ENCODE measurements around the gene MXD4.

Gene MXD4

GRCh38 chr4:2289311-2289954 is 27.5 kb upstream of the MXD4 start:
- no peak for DNase-seq (ENCODE audit: extremely low spot score)
- ChIA-PET CTCF (no interaction called here), POLR2A (interaction anchor here (1.0 kb wide), 1 partner anchor 32 kb away, joined by 4 read pairs; no protein-coding TSS in a partner anchor)
- no peak for TF ChIP-seq L3MBTL2 (conservative IDR thresholded peaks at IDR 0.05)
- no peak for TF ChIP-seq HDGF (IDR thresholded peaks at IDR 0.05; ENCODE audit: borderline replicate concordance)
- TF ChIP-seq FOXK2 (IDR thresholded peaks at IDR 0.05) = no peak
- TF ChIP-seq ZNF384 (IDR thresholded peaks at IDR 0.05) = no peak
- no peak for TF ChIP-seq NFRKB (IDR thresholded peaks at IDR 0.05)
- TF ChIP-seq ARNT (IDR thresholded peaks at IDR 0.05) = no peak
- no peak for TF ChIP-seq LEF1 (IDR thresholded peaks at IDR 0.05; ENCODE audit: borderline replicate concordance)
- TF ChIP-seq BHLHE40 (IDR thresholded peaks at IDR 0.05; ENCODE audit: borderline replicate concordance) = no peak
- TF ChIP-seq FOXM1 (IDR thresholded peaks at IDR 0.05; ENCODE audit: borderline replicate concordance) = no peak
- TF ChIP-seq FOXA1 (IDR thresholded peaks at IDR 0.05) = no peak
- no peak for TF ChIP-seq TARDBP (IDR thresholded peaks at IDR 0.05)
- TF ChIP-seq SP1 (IDR thresholded peaks at IDR 0.05) = no peak
- no peak for TF ChIP-seq CTBP1 (IDR thresholded peaks at IDR 0.05; ENCODE audit: borderline replicate concordance)
- TF ChIP-seq ELF4 (IDR thresholded peaks at IDR 0.05) = no peak
- no peak for TF ChIP-seq PKNOX1 (IDR thresholded peaks at IDR 0.05)

- ChIA-PET POLR2A (no interaction called here), CTCF (no interaction called here)
- no peak for DNase-seq (ENCODE audit: extremely low spot score)
- TF ChIP-seq NFRKB (IDR thresholded peaks at IDR 0.05) = no peak
- no peak for TF ChIP-seq FOXK2 (IDR thresholded peaks at IDR 0.05)
- TF ChIP-seq BHLHE40 (IDR thresholded peaks at IDR 0.05; ENCODE audit: borderline replicate concordance) = no peak
- no peak for TF ChIP-seq FOXA1 (IDR thresholded peaks at IDR 0.05)
- TF ChIP-seq SP1 (IDR thresholded peaks at IDR 0.05) = no peak
- no peak for TF ChIP-seq CTBP1 (IDR thresholded peaks at IDR 0.05; ENCODE audit: borderline replicate concordance)
- TF ChIP-seq ARNT (IDR thresholded peaks at IDR 0.05) = no peak
- TF ChIP-seq HDGF (IDR thresholded peaks at IDR 0.05; ENCODE audit: borderline replicate concordance) = no peak
- no peak for TF ChIP-seq ZNF384 (IDR thresholded peaks at IDR 0.05)
- TF ChIP-seq LEF1 (IDR thresholded peaks at IDR 0.05; ENCODE audit: borderline replicate concordance) = no peak
- TF ChIP-seq SUZ12 (IDR thresholded peaks at IDR 0.05) = no peak
- TF ChIP-seq L3MBTL2 (conservative IDR thresholded peaks at IDR 0.05) = no peak
- no peak for TF ChIP-seq PKNOX1 (IDR thresholded peaks at IDR 0.05)
- TF ChIP-seq FOXM1 (IDR thresholded peaks at IDR 0.05; ENCODE audit: borderline replicate concordance) = no peak
- TF ChIP-seq ELF4 (IDR thresholded peaks at IDR 0.05) = no peak
- TF ChIP-seq TARDBP (IDR thresholded peaks at IDR 0.05) = no peak
These were observed 26.2 kb upstream of the MXD4 start for GRCh38 chr4:2288051-2288541.

- ChIA-PET POLR2A (no interaction called here), CTCF (no interaction called here)
- no peak for TF ChIP-seq SP1 (IDR thresholded peaks at IDR 0.05)
- TF ChIP-seq CTBP1 (IDR thresholded peaks at IDR 0.05; ENCODE audit: borderline replicate concordance) = no peak
- TF ChIP-seq L3MBTL2 (conservative IDR thresholded peaks at IDR 0.05) = no peak
- TF ChIP-seq FOXA1 (IDR thresholded peaks at IDR 0.05) = no peak
- TF ChIP-seq PKNOX1 (IDR thresholded peaks at IDR 0.05) = no peak
- no peak for TF ChIP-seq BHLHE40 (IDR thresholded peaks at IDR 0.05; ENCODE audit: borderline replicate concordance)
- no peak for TF ChIP-seq ARNT (IDR thresholded peaks at IDR 0.05)
- TF ChIP-seq SUZ12 (IDR thresholded peaks at IDR 0.05) = no peak
- TF ChIP-seq FOXK2 (IDR thresholded peaks at IDR 0.05) = no peak
- TF ChIP-seq HDGF (IDR thresholded peaks at IDR 0.05; ENCODE audit: borderline replicate concordance) = no peak
- TF ChIP-seq LEF1 (IDR thresholded peaks at IDR 0.05; ENCODE audit: borderline replicate concordance) = no peak
- no peak for TF ChIP-seq TARDBP (IDR thresholded peaks at IDR 0.05)
- no peak for TF ChIP-seq ELF4 (IDR thresholded peaks at IDR 0.05)
- no peak for TF ChIP-seq FOXM1 (IDR thresholded peaks at IDR 0.05; ENCODE audit: borderline replicate concordance)
- TF ChIP-seq NFRKB (IDR thresholded peaks at IDR 0.05) = no peak
- TF ChIP-seq ZNF384 (IDR thresholded peaks at IDR 0.05) = no peak
- no peak for DNase-seq (ENCODE audit: extremely low spot score)
These were observed 25.6 kb upstream of the MXD4 start for GRCh38 chr4:2287594-2287915.

- TF ChIP-seq ZNF384 (IDR thresholded peaks at IDR 0.05) = no peak
- no peak for TF ChIP-seq PKNOX1 (IDR thresholded peaks at IDR 0.05)
- TF ChIP-seq ELF4 (IDR thresholded peaks at IDR 0.05) = no peak
- TF ChIP-seq FOXA1 (IDR thresholded peaks at IDR 0.05) = no peak
- TF ChIP-seq LEF1 (IDR thresholded peaks at IDR 0.05; ENCODE audit: borderline replicate concordance) = no peak
- TF ChIP-seq BHLHE40 (IDR thresholded peaks at IDR 0.05; ENCODE audit: borderline replicate concordance) = no peak
- no peak for TF ChIP-seq NFRKB (IDR thresholded peaks at IDR 0.05)
- no peak for DNase-seq (ENCODE audit: extremely low spot score)
- ChIA-PET CTCF (no interaction called here), POLR2A (no interaction called here)
These were observed 25.1 kb upstream of the MXD4 start for GRCh38 chr4:2286904-2287593.
